GM15510 (cell line): ENCODE measurements around the gene XCR1.

Experiments used
- POLR2A ChIP-seq: IDR thresholded peaks from 3 replicates; pipeline ENCODE4 v1.6.1; 2011; ENCODE audit warnings: borderline replicate concordance; ENCODE audit not compliant: insufficient read length; ENCODE audit errors: extremely low read depth

Gene XCR1

GRCh38 chr3:46027021-46027705 is at the start of gene XCR1:
XCR1 (minus strand) TSS chr3:46027483; CDS start chr3:46021947, 5,536 bp downstream.
- no peak for TF ChIP-seq POLR2A

GRCh38 chr3:46076606-46077005 is 49.3 kb upstream of the XCR1 start:
- TF ChIP-seq POLR2A, result no peak

GRCh38 chr3:46075816-46076215 is 48.5 kb upstream of the XCR1 start:
- no peak for TF ChIP-seq POLR2A

- TF ChIP-seq POLR2A, result no peak
Observed at GRCh38 chr3:46071222-46071858, 44.1 kb upstream of the XCR1 start.

- TF ChIP-seq POLR2A, result no peak
Observed at GRCh38 chr3:46070595-46071093, 43.4 kb upstream of the XCR1 start.

GRCh38 chr3:46068501-46068900 is 41.2 kb upstream of the XCR1 start:
- TF ChIP-seq POLR2A, result no peak

GRCh38 chr3:46067401-46067800 is 40.1 kb upstream of the XCR1 start:
- no peak for TF ChIP-seq POLR2A

GRCh38 chr3:46065750-46066256 is 38.5 kb upstream of the XCR1 start:
- no peak for TF ChIP-seq POLR2A

GRCh38 chr3:46065294-46065705 is 38.0 kb upstream of the XCR1 start:
- TF ChIP-seq POLR2A, result no peak

GRCh38 chr3:46062679-46063078 is 35.4 kb upstream of the XCR1 start:
- no peak for TF ChIP-seq POLR2A

GRCh38 chr3:46061887-46062286 is 34.6 kb upstream of the XCR1 start:
- no peak for TF ChIP-seq POLR2A

GRCh38 chr3:46061108-46061720 is 33.9 kb upstream of the XCR1 start:
- no peak for TF ChIP-seq POLR2A

- no peak for TF ChIP-seq POLR2A
Observed at GRCh38 chr3:46060551-46060950, 33.3 kb upstream of the XCR1 start.

- no peak for TF ChIP-seq POLR2A
Observed at GRCh38 chr3:46059432-46059831, 32.1 kb upstream of the XCR1 start.

GRCh38 chr3:46058981-46059380 is 31.7 kb upstream of the XCR1 start:
- TF ChIP-seq POLR2A, result no peak
